H1 (cell line): ENCODE data around the gene CRYGN. TPM values are rescaled to one million over a fixed set of nuclear protein-coding genes. Genes with fewer than 3 reads are reported as not detected.

ENCODE experiments used
- CTCF ChIA-PET: fragments of 300-600 bp; sonication (Branson Sonifier 250); formaldehyde crosslinking; loops from one replicate; lab custom pipeline; 2021; ENCODE audit not compliant: partially characterized antibody; lab: Charles Lee
- POLR2A ChIA-PET: fragments of 300-600 bp; sonication (Branson Sonifier 250); formaldehyde crosslinking; loops from one replicate; lab custom pipeline; 2021; ENCODE audit warnings: inconsistent platforms; ENCODE audit not compliant: partially characterized antibody; lab: Charles Lee
- DNase-seq, 2 experiments: peaks; one replicate each; pipeline versions ENCODE4 v3.0.0 to v3.0.0-alpha.2; 2010 to 2022; ENCODE audit warnings: low spot score in 2 of 2, low read depth in 1 of 2, mixed read lengths in 1 of 2
- FAIRE-seq: peaks from 2 replicates; lab custom pipeline; 2011; peaks lifted over from hg19 to GRCh38; lab: Jason Lieb, UNC
- H2AFZ ChIP-seq: 2 replicates; pipeline ENCODE4 v1.8.1; 2012; ENCODE audit warnings: low read length, inconsistent platforms
- H2AK5ac ChIP-seq: 2 replicates; pipeline ENCODE4 v1.6.1; 2013; ENCODE audit warnings: low read depth, low read length
- H2BK120ac ChIP-seq: replicated peaks from 2 replicates; pipeline ENCODE3; 2013; ENCODE audit warnings: low read depth, low read length, inconsistent platforms
- H2BK12ac ChIP-seq: 2 replicates; pipeline ENCODE4 v1.6.1; 2013; ENCODE audit warnings: low read depth, low read length
- H2BK15ac ChIP-seq: 2 replicates; pipeline ENCODE4 v1.6.1; 2013; ENCODE audit warnings: low read length
- H2BK20ac ChIP-seq: 2 replicates; pipeline ENCODE4 v1.6.1; 2013; ENCODE audit warnings: low read length
- H2BK5ac ChIP-seq: 2 replicates; pipeline ENCODE4 v1.6.1; 2013; ENCODE audit warnings: low read depth, low read length
- H3K14ac ChIP-seq: 2 replicates; pipeline ENCODE4 v1.6.1; 2013; ENCODE audit warnings: inconsistent platforms; ENCODE audit not compliant: insufficient read length
- H3K18ac ChIP-seq: 2 replicates; pipeline ENCODE4 v1.6.1; 2013; ENCODE audit warnings: low read length; ENCODE audit errors: extremely low read depth
- H3K23ac ChIP-seq: 2 replicates; pipeline ENCODE4 v1.6.1; 2013; ENCODE audit warnings: inconsistent platforms; ENCODE audit not compliant: insufficient read length
- H3K23me2 ChIP-seq: 2 replicates; pipeline ENCODE4 v1.6.1; 2013; ENCODE audit warnings: low read depth, low read length
- H3K27ac ChIP-seq: 2 replicates; pipeline ENCODE4 v1.6.1; 2011; ENCODE audit warnings: low read depth, low read length, inconsistent platforms
- H3K27me3 ChIP-seq, 4 experiments: replicated peaks in 1 of 4; 1 replicate in 1 of 4; 2 replicates in 3 of 4; pipeline versions ENCODE4 v1.6.1 to v1.8.1; 2011 to 2013; ENCODE audit warnings: low read length in 3 of 4, mild to moderate bottlenecking in 3 of 4, inconsistent platforms in 2 of 4, mixed read lengths in 2 of 4, moderate library complexity in 1 of 4; ENCODE audit not compliant: control insufficient read depth in 3 of 4, insufficient read depth in 3 of 4; ENCODE audit errors: extremely low read depth in 1 of 4
- H3K36me3 ChIP-seq, 4 experiments: 2 replicates each; pipeline versions ENCODE4 v1.6.1 to v1.8.1; 2011 to 2013; ENCODE audit warnings: mild to moderate bottlenecking in 4 of 4, low read length in 3 of 4, moderate library complexity in 2 of 4, control low read depth in 1 of 4, inconsistent platforms in 1 of 4; ENCODE audit not compliant: insufficient read depth in 4 of 4, control insufficient read depth in 2 of 4
- H3K4ac ChIP-seq: replicated peaks from 2 replicates; pipeline ENCODE3; 2013; ENCODE audit warnings: low read length, low read depth, mixed read lengths, inconsistent platforms; ENCODE audit not compliant: insufficient read length
- H3K4me1 ChIP-seq, 4 experiments: replicated peaks in 1 of 4; 1 replicate in 1 of 4; 2 replicates in 3 of 4; pipeline versions ENCODE4 v1.6.1 to v1.8.1; 2011 to 2013; ENCODE audit warnings: low read length in 3 of 4, inconsistent platforms in 2 of 4, mixed read lengths in 1 of 4; ENCODE audit not compliant: insufficient read depth in 4 of 4, control insufficient read depth in 3 of 4
- H3K4me2 ChIP-seq, 2 experiments: 2 replicates each; pipeline versions ENCODE4 v1.6.1 to v1.8.1; 2011 to 2013; ENCODE audit warnings: low read depth in 2 of 2, low read length in 2 of 2, control low read depth in 1 of 2, inconsistent platforms in 1 of 2, mild to moderate bottlenecking in 1 of 2; ENCODE audit not compliant: insufficient read depth in 1 of 2
- H3K4me3 ChIP-seq, 4 experiments: fragments of 200-600, 300-600 bp in 1 of 4; sonication (generic), shearing (Covaris generic), sonication (Bioruptor Twin) in 1 of 4; 2 replicates each; pipeline versions ENCODE4 v1.5.1 to v1.8.1; 2011 to 2016; ENCODE audit warnings: low read length in 4 of 4, low read depth in 3 of 4, control low read depth in 2 of 4, inconsistent platforms in 2 of 4, mild to moderate bottlenecking in 2 of 4, mixed read lengths in 1 of 4, moderate library complexity in 1 of 4; ENCODE audit not compliant: insufficient read depth in 2 of 4; ENCODE audit errors: extremely low read depth in 1 of 4
- H3K56ac ChIP-seq: replicated peaks from 2 replicates; pipeline ENCODE3; 2013; ENCODE audit warnings: low read depth, mild to moderate bottlenecking, mixed read lengths, low read length, inconsistent platforms; ENCODE audit not compliant: insufficient read length
- H3K79me1 ChIP-seq: 2 replicates; pipeline ENCODE4 v1.6.1; 2013; ENCODE audit warnings: low read depth, low read length, control low read depth
- H3K79me2 ChIP-seq, 2 experiments: 2 replicates each; pipeline versions ENCODE4 v1.6.1 to v1.8.1; 2012 to 2013; ENCODE audit warnings: low read length in 2 of 2, mild to moderate bottlenecking in 2 of 2, inconsistent platforms in 1 of 2; ENCODE audit not compliant: insufficient read depth in 2 of 2, control insufficient read depth in 1 of 2
- H3K9ac ChIP-seq, 4 experiments: replicated peaks in 1 of 4; 1 replicate in 1 of 4; 2 replicates in 3 of 4; pipeline versions ENCODE4 v1.6.1 to v1.8.1; 2011 to 2013; ENCODE audit warnings: low read depth in 3 of 4, low read length in 3 of 4, control low read depth in 2 of 4, mild to moderate bottlenecking in 2 of 4, moderate library complexity in 2 of 4, inconsistent platforms in 1 of 4; ENCODE audit errors: extremely low read depth in 1 of 4
- H3K9me3 ChIP-seq, 2 experiments: 2 replicates each; pipeline versions ENCODE4 v1.6.1 to v1.8.1; 2012 to 2013; ENCODE audit warnings: mild to moderate bottlenecking in 2 of 2, moderate library complexity in 2 of 2, control low read depth in 1 of 2, inconsistent platforms in 1 of 2, low read depth in 1 of 2, low read length in 1 of 2, mixed read lengths in 1 of 2; ENCODE audit not compliant: insufficient read depth in 2 of 2
- H4K20me1 ChIP-seq, 2 experiments: replicated peaks in 1 of 2; 2 replicates each; pipeline versions ENCODE3 to v1.8.1; 2011 to 2013; ENCODE audit warnings: inconsistent platforms in 2 of 2, low read length in 2 of 2, mild to moderate bottlenecking in 1 of 2; ENCODE audit not compliant: insufficient read depth in 2 of 2, control insufficient read depth in 1 of 2
- H4K5ac ChIP-seq: 2 replicates; pipeline ENCODE4 v1.6.1; 2013; ENCODE audit warnings: low read length, low read depth, mixed read lengths, inconsistent platforms; ENCODE audit not compliant: insufficient read length
- H4K8ac ChIP-seq: 2 replicates; pipeline ENCODE4 v1.8.0; 2013; ENCODE audit warnings: mild to moderate bottlenecking, moderate library complexity, low read length, inconsistent platforms; ENCODE audit not compliant: insufficient read depth; ENCODE audit errors: extremely low read depth
- H4K91ac ChIP-seq: replicated peaks from 2 replicates; pipeline ENCODE3; 2013; ENCODE audit warnings: low read length, mixed read lengths, inconsistent platforms; ENCODE audit not compliant: insufficient read length
- CEBPB ChIP-seq: IDR thresholded peaks from 2 replicates; pipeline ENCODE4 v1.6.1; 2012; ENCODE audit warnings: low read depth, low read length
- CREB1 ChIP-seq: IDR thresholded peaks from 2 replicates; pipeline ENCODE4 v1.6.1; 2012; ENCODE audit warnings: inconsistent platforms
- KDM1A ChIP-seq: fragments of 200-600, 300-600 bp; sonication (generic); IDR thresholded peaks from 2 replicates; pipeline ENCODE4 v1.7.1; 2016; ENCODE audit warnings: mild to moderate bottlenecking, low read length, borderline replicate concordance
- KDM5A ChIP-seq: fragments of 200-600 bp; IDR thresholded peaks from 2 replicates; pipeline ENCODE4 v1.7.1; 2012; ENCODE audit warnings: mild to moderate bottlenecking, low read length, inconsistent platforms, mixed read lengths
- MAFK ChIP-seq: IDR thresholded peaks from 2 replicates; pipeline ENCODE4 v1.6.1; 2012; ENCODE audit warnings: low read depth, mild to moderate bottlenecking, improper control_type of control experiment, low read length
- NANOG ChIP-seq: IDR thresholded peaks from 2 replicates; pipeline ENCODE4 v1.6.1; 2011; ENCODE audit warnings: low read length, low read depth, mild to moderate bottlenecking, inconsistent platforms; ENCODE audit not compliant: insufficient read depth, poor library complexity, severe bottlenecking
- NRF1 ChIP-seq: IDR thresholded peaks from 2 replicates; pipeline ENCODE4 v1.6.1; 2011; ENCODE audit warnings: mild to moderate bottlenecking, low read depth, low read length, improper control_type of control experiment
- PHF8 ChIP-seq: fragments of 200-600 bp; sonication (generic); conservative IDR thresholded peaks from 2 replicates; pipeline ENCODE4 v1.7.1; 2012; ENCODE audit warnings: low read depth, mild to moderate bottlenecking, inconsistent platforms, low read length, moderate library complexity
- POLR2A ChIP-seq, 2 experiments: IDR thresholded peaks; 1 replicate in 1 of 2; 2 replicates in 1 of 2; pipeline ENCODE4 v1.6.1; 2011; ENCODE audit warnings: low read depth in 2 of 2, low read length in 2 of 2, mild to moderate bottlenecking in 2 of 2; ENCODE audit errors: control extremely low read depth in 1 of 2
- RFX5 ChIP-seq: IDR thresholded peaks from 2 replicates; pipeline ENCODE4 v1.6.1; 2011; ENCODE audit warnings: low read depth, low read length, improper control_type of control experiment, borderline replicate concordance
- SP4 ChIP-seq: IDR thresholded peaks from 2 replicates; pipeline ENCODE4 v1.6.1; 2012; ENCODE audit warnings: low read length, inconsistent platforms
- TEAD4 ChIP-seq: IDR thresholded peaks from 2 replicates; pipeline ENCODE4 v1.6.1; 2012; ENCODE audit warnings: low read depth, low read length, inconsistent platforms, mixed read lengths
- WGBS, 2 experiments: shearing (Covaris generic) in 1 of 2; methylation state at CpG; one replicate each; pipeline versions ENCODE4 v1.1.6 to v1.1.7; 2013 to 2015; ENCODE audit warnings: low lambda C conversion rate in 2 of 2, mixed read lengths in 2 of 2, inconsistent platforms in 1 of 2, low coverage in 1 of 2, missing lambda C conversion rate in 1 of 2; ENCODE audit not compliant: insufficient replicate concordance in 2 of 2, insufficient coverage in 1 of 2, insufficient read length in 1 of 2; ENCODE audit errors: extremely low coverage in 1 of 2, missing lambda C conversion rate in 1 of 2; 5-methylcytosine and 5-hydroxymethylcytosine counted together
- polyA plus RNA-seq, 7 experiments: library from polyadenylated mRNA; depleted of rRNA in 3 of 7; stranded (reverse) in 5 of 7; unstranded in 2 of 7; fragments of >200 nt in 5 of 7; fragments of 200-250 nt in 2 of 7; gene quantifications; 1 replicate in 5 of 7; 2 replicates in 1 of 7; 4 replicates in 1 of 7; pipeline versions ENCODE4 v1.2.1 to v1.2.3, GENCODE V29; 2011 to 2013; ENCODE audit warnings: missing spikeins in 2 of 7, mixed read lengths in 2 of 7
- total RNA-seq: library from RNA; stranded (reverse); fragmentation: NEBNext Ultra II Directional; extraction: Animal tissue kit (Norgen Biotek cat#: 25700); gene quantifications from 2 replicates; pipeline ENCODE4 v1.2.1, GENCODE V29; 2021

The CRYGN gene
- total and polyA plus RNA-seq, 2 of the 8 experiments (the other 6 are each of a cell fraction or from before 2014, with no cell fraction given) = 0.98 to 1.6 TPM

DNA sequence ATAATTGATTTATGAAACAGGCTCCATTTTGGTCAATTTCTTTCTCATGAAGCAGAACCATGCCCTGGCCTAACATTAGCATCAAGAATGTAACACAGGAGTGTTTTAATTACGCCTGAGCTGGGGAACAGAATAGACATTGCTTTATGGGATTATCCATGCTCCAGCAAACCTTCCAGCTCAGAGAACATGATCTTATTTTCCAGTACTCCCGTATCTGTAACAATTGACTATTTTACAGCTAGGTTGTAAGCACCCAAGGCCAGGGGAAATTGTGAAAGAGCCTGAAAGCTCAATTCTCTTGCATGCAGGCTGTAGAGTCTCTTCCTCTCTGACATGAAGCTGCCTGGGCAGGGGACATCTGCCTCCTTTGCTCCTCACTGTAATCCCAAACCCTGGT lies 30.8 kb upstream of the CRYGN start:
- TF ChIP-seq RFX5 (no peak), CEBPB (no peak), TEAD4 (no peak), CREB1 (no peak), MAFK (no peak), NRF1 (no peak), POLR2A (IDR thresholded peaks at IDR 0.05; ENCODE audit: control extremely low read depth in 1 of 2, low read depth in 2 of 2, low read length in 2 of 2) (no peak), SP4 (no peak), PHF8 (no peak), KDM5A (no peak), NANOG (no peak), KDM1A (no peak)
- Histone ChIP-seq H3K14ac (no peak overlapping the region), H3K36me3 (peaks cover 13 to 43% (median 26%) of the 10 kb centered on the region in 4 experiments), H3K23me2 (no peaks in the 10 kb centered on the region; the same call in 1 of the 2 replicates), H4K8ac (no peak overlapping the region), H4K20me1 (no peaks in the 10 kb centered on the region), H2AFZ (no peak overlapping the region), H4K5ac (no peak overlapping the region), H3K79me2 (peaks cover 0 to 39% of the 10 kb centered on the region in 2 experiments; a peak in 2 of 4 replicates), H3K9ac (peak overlapping the region in 1 of 4 experiments; percentile 31; a peak in 1 of 7 replicates), H2BK5ac (peak overlapping the region; percentile 64; the same call in 1 of the 2 replicates), H3K79me1 (no peaks in the 10 kb centered on the region; the same call in 1 of the 2 replicates), H3K4me3 (no peak overlapping the region), H2AK5ac (no peak overlapping the region), H3K9me3 (no peaks in the 10 kb centered on the region), H3K27me3 (no peaks in the 10 kb centered on the region), H2BK15ac (no peak overlapping the region), H2BK12ac (no peak overlapping the region), H3K23ac (no peak overlapping the region), H3K56ac (no peak overlapping the region), H3K4ac (no peak overlapping the region), H3K18ac (no peak overlapping the region; the same call in 1 of the 2 replicates), H2BK20ac (no peak overlapping the region), H3K4me1 (peaks cover 15 to 24% (median 19%) of the 10 kb centered on the region in 4 experiments), H3K4me2 (peak overlapping the region in 1 of 2 experiments; percentile 18; a peak in 1 of 4 replicates), H2BK120ac (peak overlapping the region; percentile 18), H3K27ac (no peak overlapping the region), H4K91ac (no peak overlapping the region)
- CTCF ChIA-PET = interaction anchor here (0.8 to 2.3 kb wide), 4 partner anchors 8 to 102 kb away, joined by 4 to 10 read pairs (median 4); no protein-coding TSS in a partner anchor
- no peak for FAIRE-seq
- DNase-seq = no peak
- POLR2A ChIA-PET = interaction anchor here (0.6 to 3.7 kb wide), 4 partner anchors 10 to 38 kb away, joined by 3 to 29 read pairs (median 6); no protein-coding TSS in a partner anchor
- WGBS, 2 experiments = 87% methylated on average over 2 of the region's 2 CpGs; no CpG with 5 or more reads in 1 of the 2 experiments
